HEK293T (cell line): ENCODE measurements around the gene TSC22D3.

Source experiments
- BHLHE40 ChIP-seq: fragments of 450-650 bp; IDR thresholded peaks from 2 replicates; pipeline ENCODE4 v1.6.1; 2016; ENCODE audit warnings: mild to moderate bottlenecking, moderate library complexity, borderline replicate concordance
- ELF4 ChIP-seq: fragments of 450-650 bp; IDR thresholded peaks from 2 replicates; pipeline ENCODE4 v1.6.1; 2017; ENCODE audit warnings: antibody characterized with exemption
- FOXA1 ChIP-seq: fragments of 450-650 bp; IDR thresholded peaks from 2 replicates; pipeline ENCODE4 v1.6.1; 2016; ENCODE audit warnings: mild to moderate bottlenecking
- FOXM1 ChIP-seq: fragments of 450-650 bp; IDR thresholded peaks from 2 replicates; pipeline ENCODE4 v1.6.1; 2017; ENCODE audit warnings: mild to moderate bottlenecking, borderline replicate concordance
- HDGF ChIP-seq: fragments of 450-650 bp; IDR thresholded peaks from 2 replicates; pipeline ENCODE4 v1.6.1; 2017; ENCODE audit warnings: antibody characterized with exemption, borderline replicate concordance
- L3MBTL2 ChIP-seq: fragments of 450-650 bp; conservative IDR thresholded peaks from 2 replicates; pipeline ENCODE4 v1.6.1; 2016; ENCODE audit warnings: mild to moderate bottlenecking
- LEF1 ChIP-seq: fragments of 450-650 bp; IDR thresholded peaks from 2 replicates; pipeline ENCODE4 v1.6.1; 2017; ENCODE audit warnings: mild to moderate bottlenecking, borderline replicate concordance
- SP1 ChIP-seq: fragments of 450-650 bp; IDR thresholded peaks from 2 replicates; pipeline ENCODE4 v1.6.1; 2017
- SUZ12 ChIP-seq: fragments of 450-650 bp; IDR thresholded peaks from 2 replicates; pipeline ENCODE4 v1.6.1; 2016; ENCODE audit warnings: mild to moderate bottlenecking
- ZNF384 ChIP-seq: fragments of 450-650 bp; IDR thresholded peaks from 2 replicates; pipeline ENCODE4 v1.6.1; 2016
- TF ChIP-seq, protein P1 (sequence below): fragments of 450-650 bp; IDR thresholded peaks from 2 replicates; pipeline ENCODE4 v1.6.1; 2016

DNA sequence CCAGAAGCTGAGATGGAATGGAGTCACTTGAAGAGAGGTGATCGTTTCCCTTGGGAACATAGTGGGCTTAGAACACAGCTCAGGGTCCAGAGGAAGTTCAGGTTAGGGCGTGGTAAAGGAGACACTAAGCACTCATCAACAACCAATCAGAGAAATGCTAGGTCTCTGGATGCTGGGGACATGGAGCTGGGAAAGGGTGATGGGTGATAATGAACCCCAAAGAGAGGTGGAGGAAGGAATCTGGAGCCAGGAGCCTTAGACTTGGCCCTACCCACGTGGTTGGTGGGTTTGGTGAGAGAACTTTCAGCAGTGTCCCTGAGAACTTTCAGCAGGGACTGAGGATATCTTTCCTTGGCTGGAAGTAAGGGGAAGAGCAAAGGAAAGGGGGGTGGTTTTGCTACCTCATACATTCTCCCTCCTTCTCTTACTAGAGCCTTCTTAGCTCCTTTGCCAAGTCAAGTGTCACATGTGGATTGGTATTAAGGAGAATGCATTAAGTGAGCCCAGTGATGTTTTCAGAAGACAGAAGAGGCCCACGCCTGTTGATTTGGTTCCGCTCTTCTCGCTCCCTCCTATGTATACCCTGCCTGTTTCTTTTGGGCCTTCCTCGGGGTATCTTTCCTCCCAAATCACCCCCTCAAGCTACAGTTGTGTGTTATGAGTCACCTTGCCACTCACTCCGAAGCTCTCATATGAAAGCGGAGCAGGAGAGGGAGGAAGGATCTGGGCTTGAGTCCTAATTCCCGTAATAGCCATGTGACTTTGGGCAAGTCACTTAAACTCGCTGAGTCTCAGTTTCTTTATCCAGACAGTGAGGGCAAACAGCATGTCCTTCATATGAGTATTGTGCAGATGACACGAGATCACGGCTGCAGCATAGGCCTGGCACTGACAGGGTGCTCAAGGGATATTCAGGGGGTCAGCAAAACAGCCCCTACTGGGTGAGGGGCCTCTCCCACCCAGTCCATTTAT is 63.1 kb downstream of the TSC22D3 start:
- TF ChIP-seq, protein P1, sequence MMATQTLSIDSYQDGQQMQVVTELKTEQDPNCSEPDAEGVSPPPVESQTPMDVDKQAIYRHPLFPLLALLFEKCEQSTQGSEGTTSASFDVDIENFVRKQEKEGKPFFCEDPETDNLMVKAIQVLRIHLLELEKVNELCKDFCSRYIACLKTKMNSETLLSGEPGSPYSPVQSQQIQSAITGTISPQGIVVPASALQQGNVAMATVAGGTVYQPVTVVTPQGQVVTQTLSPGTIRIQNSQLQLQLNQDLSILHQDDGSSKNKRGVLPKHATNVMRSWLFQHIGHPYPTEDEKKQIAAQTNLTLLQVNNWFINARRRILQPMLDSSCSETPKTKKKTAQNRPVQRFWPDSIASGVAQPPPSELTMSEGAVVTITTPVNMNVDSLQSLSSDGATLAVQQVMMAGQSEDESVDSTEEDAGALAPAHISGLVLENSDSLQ: no peak
- no peak for TF ChIP-seq BHLHE40
- no peak for TF ChIP-seq SP1
- TF ChIP-seq SUZ12: no peak
- no peak for TF ChIP-seq HDGF
- TF ChIP-seq LEF1: no peak
- no peak for TF ChIP-seq FOXM1
- no peak for TF ChIP-seq ZNF384
- no peak; the same call in 1 of the 2 replicates for TF ChIP-seq ELF4
- no peak for TF ChIP-seq FOXA1
- TF ChIP-seq L3MBTL2: 0 out of 2 replicates have a peak, but pooled peaks have one; percentile 23
